B cell (primary cell): ENCODE data around the gene MRPS22. TPM values are rescaled to one million over a fixed set of nuclear protein-coding genes. Genes with fewer than 3 reads are reported as not detected.

Experiments used
- ATAC-seq: fragments of 200-7000 bp; cut with Tn5 transposase; one replicate; pipeline ENCODE4 v1.10.0; 2021; ENCODE audit warnings: low read depth, mild to moderate bottlenecking, moderate number of reproducible peaks, moderate library complexity
- CTCF ChIA-PET: fragments of 350-600 bp; sonication (Branson Sonifier 250); formaldehyde crosslinking; loops from one replicate; lab custom pipeline; 2021; ENCODE audit warnings: antibody characterized with exemption, inconsistent platforms; lab: Charles Lee
- POLR2A ChIA-PET: fragments of 350-600 bp; sonication (Branson Sonifier 250); formaldehyde crosslinking; loops from one replicate; lab custom pipeline; 2021; ENCODE audit warnings: antibody characterized with exemption; lab: Charles Lee
- DNase-seq: peaks from one replicate; pipeline ENCODE4 v3.0.0; 2013
- H2AFZ ChIP-seq: 2 replicates; pipeline ENCODE4 v1.6.1; 2012; ENCODE audit warnings: mild to moderate bottlenecking, low read depth, low read length; ENCODE audit not compliant: insufficient read depth, poor library complexity, severe bottlenecking
- H3K27ac ChIP-seq, 2 donors: 1 replicate in 1 of 2; 2 replicates in 1 of 2; pipeline ENCODE4 v1.5.1; 2012 to 2013; ENCODE audit warnings: low read length in 2 of 2, mild to moderate bottlenecking in 2 of 2, moderate library complexity in 1 of 2
- H3K27me3 ChIP-seq, 4 experiments: fragments of 200-600 bp in 1 of 4; sonication (generic) in 1 of 4; replicated peaks in 1 of 4; 1 replicate in 2 of 4; 2 replicates in 2 of 4; pipeline versions ENCODE4 v1.6.1 to v1.7.0; 2013 to 2016; ENCODE audit warnings: low read length in 3 of 4, mild to moderate bottlenecking in 2 of 4, mixed read lengths in 1 of 4, moderate library complexity in 1 of 4; ENCODE audit not compliant: insufficient read depth in 4 of 4, control insufficient read depth in 3 of 4; ENCODE audit errors: control extremely low read depth in 1 of 4
- H3K36me3 ChIP-seq, 2 experiments: replicated peaks in 1 of 2; 1 replicate in 1 of 2; 2 replicates in 1 of 2; pipeline versions ENCODE4 v1.6.1 to v1.7.1; 2013; ENCODE audit warnings: low read length in 1 of 2; ENCODE audit not compliant: insufficient read depth in 2 of 2, control insufficient read depth in 1 of 2; ENCODE audit errors: control extremely low read depth in 1 of 2, extremely low read depth in 1 of 2
- H3K4me1 ChIP-seq, 2 donors: fragments of 200-600 bp in 1 of 2; sonication (generic) in 1 of 2; 1 replicate in 1 of 2; 2 replicates in 1 of 2; pipeline versions ENCODE4 v1.5.1 to v1.6.1; 2013 to 2017; ENCODE audit warnings: low read length in 2 of 2; ENCODE audit not compliant: control insufficient read depth in 2 of 2, insufficient read depth in 2 of 2
- H3K4me2 ChIP-seq: replicated peaks from 2 replicates; pipeline ENCODE3; 2012; ENCODE audit warnings: mild to moderate bottlenecking, low read depth, low read length; ENCODE audit not compliant: poor library complexity, severe bottlenecking
- H3K4me3 ChIP-seq, 5 experiments: fragments of 200-600 bp in 1 of 5; sonication (generic) in 1 of 5; 1 replicate in 3 of 5; 2 replicates in 2 of 5; pipeline versions ENCODE4 v1.5.1 to v1.7.0; 2011 to 2016; ENCODE audit warnings: low read length in 4 of 5, mild to moderate bottlenecking in 4 of 5, low read depth in 2 of 5, control low read depth in 1 of 5, moderate library complexity in 1 of 5; ENCODE audit not compliant: insufficient read depth in 1 of 5; ENCODE audit errors: control extremely low read depth in 1 of 5, extremely low read depth in 1 of 5
- H3K79me2 ChIP-seq: fragments of 200-600 bp; sonication (generic); one replicate; pipeline ENCODE4 v1.6.0; 2016; ENCODE audit warnings: low read length; ENCODE audit not compliant: control insufficient read depth, insufficient read depth
- H3K9ac ChIP-seq: fragments of 200-600 bp; sonication (generic); 2 replicates; pipeline ENCODE4 v1.6.1; 2017; ENCODE audit warnings: mild to moderate bottlenecking, low read length, moderate library complexity
- H3K9me3 ChIP-seq, 3 donors: one replicate each; pipeline versions ENCODE4 v1.6.1 to v1.7.1; 2013; ENCODE audit warnings: low read length in 2 of 3; ENCODE audit not compliant: control insufficient read depth in 2 of 3, insufficient read depth in 1 of 3; ENCODE audit errors: control extremely low read depth in 1 of 3
- H4K20me1 ChIP-seq: 2 replicates; pipeline ENCODE4 v1.6.0; 2012; ENCODE audit warnings: mild to moderate bottlenecking, low read length; ENCODE audit not compliant: insufficient read depth, control insufficient read depth, poor library complexity, severe bottlenecking
- H3K27ac Mint-ChIP-seq: one replicate; pipeline ENCODE4 v1.8.0; 2021; ENCODE audit warnings: mixed read lengths
- H3K27me3 Mint-ChIP-seq: one replicate; pipeline ENCODE4 v1.8.0; 2021; ENCODE audit warnings: mixed read lengths
- H3K4me1 Mint-ChIP-seq: one replicate; pipeline ENCODE4 v1.8.0; 2021; ENCODE audit warnings: mixed read lengths
- H3K4me3 Mint-ChIP-seq: one replicate; pipeline ENCODE4 v1.8.0; 2021; ENCODE audit warnings: mixed read lengths
- H3K9me3 Mint-ChIP-seq: one replicate; pipeline ENCODE4 v1.8.0; 2022; ENCODE audit warnings: mixed read lengths; ENCODE audit not compliant: insufficient read depth
- CTCF ChIP-seq: fragments of 200-600 bp; IDR thresholded peaks from one replicate; pipeline ENCODE4 v1.8.0; 2022; ENCODE audit warnings: antibody characterized with exemption, mild to moderate bottlenecking
- EZH2 ChIP-seq: IDR thresholded peaks from 2 replicates; pipeline ENCODE4 v1.6.1; 2012; ENCODE audit warnings: borderline replicate concordance, low read depth, mild to moderate bottlenecking, moderate library complexity, low read length; ENCODE audit not compliant: insufficient read depth, poor library complexity, severe bottlenecking
- WGBS: methylation state at CpG from one replicate; pipeline ENCODE4 v1.1.5; 2013; ENCODE audit warnings: missing lambda C conversion rate; ENCODE audit not compliant: insufficient coverage; 5-methylcytosine and 5-hydroxymethylcytosine counted together
- intact Hi-C: fragments of 100-400 bp; cut with micrococcal nuclease; formaldehyde crosslinking; loops from one replicate; pipeline ENCODE4 v1.10.0; 2022
- polyA plus RNA-seq: library from polyadenylated mRNA; depleted of rRNA; stranded (reverse); fragments of >200 nt; gene quantifications from 2 replicates; pipeline ENCODE4 v1.2.3, GENCODE V29; 2012
- total RNA-seq, 2 donors: library from RNA; stranded (reverse); fragments of 120-200 nt in 1 of 2; gene quantifications; 1 replicate in 1 of 2; 2 replicates in 1 of 2; pipeline versions ENCODE4 v1.2.3 to v1.2.4, GENCODE V29; 2013 to 2022

Gene MRPS22
- total and polyA plus RNA-seq, 2 donors (not counting 1 experiment from before 2014, with no cell fraction given): 19.1 to 32.5 TPM

GRCh38 chr3:139295040-139295439 is 48.8 kb upstream of the MRPS22 start:
- Histone ChIP-seq H4K20me1 (no peaks in the 10 kb centered on the region), H3K27me3 (peaks cover 0 to 3% (median 0%) of the 10 kb centered on the region in 4 experiments), H3K4me2 (no peak overlapping the region), H3K27ac (no peak overlapping the region), H3K4me1 (no peaks in the 10 kb centered on the region), H3K4me3 (no peak overlapping the region), H2AFZ (no peak overlapping the region), H3K36me3 (no peaks in the 10 kb centered on the region), H3K9me3 (no peaks in the 10 kb centered on the region), H3K79me2 (no peaks in the 10 kb centered on the region), H3K9ac (no peak overlapping the region)
- H3K9me3 Mint-ChIP-seq: no peaks in the 10 kb centered on the region
- intact Hi-C loops: no loop called here
- H3K4me3 Mint-ChIP-seq: no peak overlapping the region
- TF ChIP-seq EZH2 (no peak), CTCF (no peak)
- H3K4me1 Mint-ChIP-seq: no peaks in the 10 kb centered on the region
- no peak for DNase-seq
- no peak overlapping the region for H3K27ac Mint-ChIP-seq
- CTCF ChIA-PET: no interaction called here
- no peak for ATAC-seq
- POLR2A ChIA-PET: no interaction called here
- 88% methylated on average over 4 of the region's 5 CpGs for WGBS
- H3K27me3 Mint-ChIP-seq: peaks cover 11% of the 10 kb centered on the region

GRCh38 chr3:139296141-139296718 is 47.6 kb upstream of the MRPS22 start:
- no peak for DNase-seq

More at GRCh38 chr3:139296141-139296718, 47.6 kb upstream of the MRPS22 start:
- H3K27ac ChIP-seq: no peak overlapping the region
- H3K79me2 ChIP-seq: no peaks in the 10 kb centered on the region
- no peaks in the 10 kb centered on the region for H3K4me1 ChIP-seq
- intact Hi-C loops: no loop called here
- Mint-ChIP-seq H3K27ac (no peak overlapping the region), H3K4me3 (no peak overlapping the region), H3K27me3 (peaks cover 11% of the 10 kb centered on the region), H3K9me3 (no peaks in the 10 kb centered on the region), H3K4me1 (no peaks in the 10 kb centered on the region)
- H3K4me2 ChIP-seq: no peak overlapping the region
- no peak overlapping the region for H3K4me3 ChIP-seq
- no peak for ATAC-seq
- no peak overlapping the region for H2AFZ ChIP-seq
- 85% methylated on average over 2 of the region's 9 CpGs for WGBS
- ChIA-PET POLR2A (no interaction called here), CTCF (no interaction called here)
- no peaks in the 10 kb centered on the region for H4K20me1 ChIP-seq
- no peaks in the 10 kb centered on the region for H3K9me3 ChIP-seq
- no peak for TF ChIP-seq CTCF
- TF ChIP-seq EZH2: no peak
- no peak overlapping the region for H3K9ac ChIP-seq
- H3K36me3 ChIP-seq: no peaks in the 10 kb centered on the region
- peaks cover 0 to 3% (median 0%) of the 10 kb centered on the region in 4 experiments for H3K27me3 ChIP-seq
